Naive thymus-derived CD4-positive, alpha-beta T cell (primary cell): ENCODE data around the gene SLC4A1AP. TPM values are rescaled to one million over a fixed set of nuclear protein-coding genes. Genes with fewer than 3 reads are reported as not detected.
A peak's percentile ranks its signal among the peaks of the same experiment; 100 is the strongest.

Experiments used
- ATAC-seq: fragments of 150-1000 bp; cut with Tn5 transposase; 2 replicates; pipeline ENCODE4 v1.10.0; 2021; ENCODE audit warnings: mild to moderate bottlenecking, moderate library complexity
- CTCF ChIA-PET: fragments of 350-600 bp; sonication (Branson Sonifier 250); formaldehyde crosslinking; loops from one replicate; lab custom pipeline; 2021; ENCODE audit warnings: antibody characterized with exemption; lab: Charles Lee
- POLR2A ChIA-PET: fragments of 350-600 bp; sonication (Branson Sonifier 250); formaldehyde crosslinking; loops from one replicate; lab custom pipeline; 2021; ENCODE audit warnings: antibody characterized with exemption, inconsistent platforms; lab: Charles Lee
- DNase-seq, 9 donors: peaks; one replicate each; pipeline versions ENCODE4 v3.0.0 to v3.0.0-alpha.2; 2020 to 2022; ENCODE audit warnings: mixed read lengths in 1 of 9
- H3K27ac ChIP-seq: one replicate; pipeline ENCODE4 v1.7.0; 2013; ENCODE audit warnings: mild to moderate bottlenecking, low read depth, low read length, moderate library complexity
- H3K27me3 ChIP-seq, 2 donors: one replicate each; pipeline ENCODE4 v1.7.0; 2013; ENCODE audit warnings: low read length in 2 of 2, mild to moderate bottlenecking in 2 of 2, moderate library complexity in 2 of 2; ENCODE audit not compliant: control insufficient read depth in 2 of 2, insufficient read depth in 2 of 2
- H3K36me3 ChIP-seq, 3 experiments: 1 replicate in 2 of 3; 2 replicates in 1 of 3; pipeline ENCODE4 v1.7.0; 2013; ENCODE audit warnings: low read length in 3 of 3, mild to moderate bottlenecking in 3 of 3, moderate library complexity in 1 of 3; ENCODE audit not compliant: insufficient read depth in 3 of 3, control insufficient read depth in 2 of 3
- H3K4me1 ChIP-seq, 2 donors: one replicate each; pipeline ENCODE4 v1.7.0; 2013; ENCODE audit warnings: low read length in 2 of 2, mild to moderate bottlenecking in 2 of 2, moderate library complexity in 1 of 2; ENCODE audit not compliant: control insufficient read depth in 2 of 2, insufficient read depth in 2 of 2
- H3K4me3 ChIP-seq: 2 replicates; pipeline ENCODE4 v1.7.0; 2013; ENCODE audit warnings: mild to moderate bottlenecking, low read length
- H3K9me3 ChIP-seq, 3 experiments: 1 replicate in 2 of 3; 2 replicates in 1 of 3; pipeline ENCODE4 v1.7.0; 2013; ENCODE audit warnings: low read length in 3 of 3; ENCODE audit not compliant: control insufficient read depth in 2 of 3
- H3K27ac Mint-ChIP-seq, 9 donors: one replicate each; pipeline ENCODE4 v1.8.0; 2020 to 2022; ENCODE audit warnings: mixed read lengths in 9 of 9, mild to moderate bottlenecking in 8 of 9, moderate library complexity in 5 of 9, inconsistent platforms in 2 of 9
- H3K27me3 Mint-ChIP-seq, 5 donors: one replicate each; pipeline ENCODE4 v1.8.0; 2021 to 2022; ENCODE audit warnings: mixed read lengths in 5 of 5, mild to moderate bottlenecking in 1 of 5
- H3K36me3 Mint-ChIP-seq, 5 donors: one replicate each; pipeline ENCODE4 v1.8.0; 2020 to 2022; ENCODE audit warnings: mixed read lengths in 5 of 5, mild to moderate bottlenecking in 3 of 5, inconsistent platforms in 1 of 5
- H3K4me1 Mint-ChIP-seq, 7 donors: one replicate each; pipeline ENCODE4 v1.8.0; 2020 to 2022; ENCODE audit warnings: mixed read lengths in 7 of 7, mild to moderate bottlenecking in 3 of 7, inconsistent platforms in 1 of 7
- H3K4me3 Mint-ChIP-seq, 10 donors: one replicate each; pipeline ENCODE4 v1.8.0; 2020 to 2022; ENCODE audit warnings: mild to moderate bottlenecking in 10 of 10, mixed read lengths in 10 of 10, moderate library complexity in 6 of 10, inconsistent platforms in 2 of 10
- H3K9me3 Mint-ChIP-seq, 11 donors: one replicate each; pipeline ENCODE4 v1.8.0; 2020 to 2022; ENCODE audit warnings: mixed read lengths in 11 of 11, mild to moderate bottlenecking in 4 of 11, inconsistent platforms in 1 of 11, moderate library complexity in 1 of 11
- intact Hi-C, 2 donors: fragments of 100-400 bp; cut with micrococcal nuclease; formaldehyde crosslinking; loops; one replicate each; pipeline ENCODE4 v1.15.1; 2023
- polyA plus RNA-seq, 2 donors: library from polyadenylated mRNA; unstranded; fragments of 300-500 nt; fragmentation: Illumina TruSeq; gene quantifications; one replicate each; pipeline ENCODE4 v1.2.3, GENCODE V29; 2021
- total RNA-seq, 6 experiments: library from RNA in 5 of 6; stranded (reverse) in 5 of 6; gene quantifications; 1 replicate in 5 of 6; 2 replicates in 1 of 6; pipeline ENCODE4 v1.2.3 and lab custom pipeline; 2021 to 2026

SLC4A1AP gene
- total and polyA plus RNA-seq, 7 experiments from 2014 or later: 14.7 to 37.6 (median 24.7) TPM

DNA sequence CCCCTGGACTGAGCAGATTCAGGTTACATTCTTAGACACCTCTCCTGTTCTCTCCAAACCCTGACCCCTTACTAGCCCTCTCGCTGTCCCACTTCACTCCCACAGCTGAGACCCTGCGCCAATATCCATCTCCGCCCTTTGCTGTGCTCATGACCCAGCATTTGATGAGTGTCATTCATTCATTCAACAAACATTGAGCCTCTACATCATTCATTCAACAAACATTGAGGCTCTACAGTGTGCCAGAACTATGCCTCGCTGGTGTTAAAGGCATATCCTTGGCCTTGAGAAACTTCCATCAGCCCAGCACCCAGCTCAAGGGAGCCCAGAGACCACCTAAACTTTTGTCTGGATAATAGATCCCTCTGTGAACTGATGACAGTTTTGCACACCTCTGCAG lies 65.9 kb downstream of the SLC4A1AP start:
- ATAC-seq (no peak), DNase-seq (no peak)
- H3K9me3 ChIP-seq: no peaks in the 10 kb centered on the region
- no peaks in the 10 kb centered on the region for H3K27me3 ChIP-seq
- intact Hi-C loops: no loop called here
- Mint-ChIP-seq H3K9me3 (no peaks in the 10 kb centered on the region), H3K27me3 (no peaks in the 10 kb centered on the region), H3K4me1 (peaks cover 5 to 24% (median 18%) of the 10 kb centered on the region in 7 donors), H3K4me3 (peak overlapping the region in 1 of 10 donors; percentile 19), H3K36me3 (peaks cover 0 to 1% (median 0%) of the 10 kb centered on the region in 5 donors), H3K27ac (peak overlapping the region in 2 of 9 donors; percentile 14 to 74)
- H3K36me3 ChIP-seq: no peaks in the 10 kb centered on the region
- CTCF ChIA-PET: no interaction called here
- H3K4me3 ChIP-seq: no peak overlapping the region
- POLR2A ChIA-PET: no interaction called here
- no peak overlapping the region for H3K27ac ChIP-seq
- no peaks in the 10 kb centered on the region for H3K4me1 ChIP-seq

GRCh38 chr2:27730261-27730662 lies 66.6 kb downstream of the SLC4A1AP start:
- H3K9me3 Mint-ChIP-seq: no peaks in the 10 kb centered on the region
- no peak overlapping the region for H3K27ac ChIP-seq
- H3K27me3 ChIP-seq: no peaks in the 10 kb centered on the region
- no peak overlapping the region for H3K4me3 ChIP-seq
- H3K4me3 Mint-ChIP-seq: no peak overlapping the region
- H3K4me1 ChIP-seq: peaks cover 0 to 3% of the 10 kb centered on the region in 2 donors
- no peaks in the 10 kb centered on the region for H3K27me3 Mint-ChIP-seq
- DNase-seq (no peak), ATAC-seq (no peak)
- intact Hi-C loops: no loop called here
- H3K36me3 Mint-ChIP-seq: peaks cover 0 to 1% (median 0%) of the 10 kb centered on the region in 5 donors
- H3K9me3 ChIP-seq: no peaks in the 10 kb centered on the region
- ChIA-PET POLR2A (no interaction called here), CTCF (no interaction called here)
- H3K36me3 ChIP-seq: no peaks in the 10 kb centered on the region
- peaks cover 11 to 31% (median 22%) of the 10 kb centered on the region in 7 donors for H3K4me1 Mint-ChIP-seq
- H3K27ac Mint-ChIP-seq: no peak overlapping the region

DNA sequence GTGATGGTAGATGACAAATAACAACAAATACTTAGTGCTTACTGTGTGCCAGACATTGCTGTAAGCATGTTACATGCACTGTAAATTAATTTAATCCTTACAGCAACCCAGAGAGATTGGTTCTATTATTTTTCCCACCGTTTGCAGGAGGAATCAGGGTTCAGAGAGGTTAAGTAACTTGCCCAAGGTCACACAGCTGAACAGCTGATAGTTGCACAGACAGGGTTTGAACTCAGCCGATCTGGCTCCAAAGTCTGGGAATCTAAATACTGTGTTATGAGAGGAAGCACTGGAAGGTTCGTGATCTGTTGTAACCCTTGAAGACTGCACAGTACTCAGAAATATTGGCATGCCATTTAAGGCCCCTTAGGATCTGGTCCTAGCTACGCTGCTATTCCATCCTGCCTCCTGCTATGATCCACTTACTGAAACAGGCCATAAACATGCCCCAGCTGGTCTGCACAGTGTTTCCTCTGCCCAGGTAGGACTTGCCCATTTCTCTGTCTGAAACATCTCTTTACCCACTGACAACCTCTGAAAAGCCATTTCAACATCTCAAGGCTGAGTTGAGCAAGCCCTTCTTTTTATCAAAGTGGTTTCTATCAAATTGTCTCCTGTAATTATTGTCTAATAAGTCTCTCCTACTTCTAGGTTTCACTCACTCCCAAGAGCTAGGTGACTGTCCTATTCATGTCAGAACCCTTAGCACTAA lies 67.4 kb downstream of the SLC4A1AP start:
- H3K4me3 Mint-ChIP-seq: no peak overlapping the region
- no peaks in the 10 kb centered on the region for H3K27me3 ChIP-seq
- ATAC-seq (no peak), DNase-seq (no peak)
- CTCF ChIA-PET: interaction anchor here (0.6 kb wide), 1 partner anchor 271 kb away, joined by 4 read pairs; no protein-coding TSS in a partner anchor
- intact Hi-C loops: no loop called here
- no peaks in the 10 kb centered on the region for H3K36me3 ChIP-seq
- peaks cover 5 to 8% of the 10 kb centered on the region in 2 donors for H3K4me1 ChIP-seq
- no peak overlapping the region for H3K4me3 ChIP-seq
- no peaks in the 10 kb centered on the region for H3K9me3 ChIP-seq
- peaks cover 11 to 36% (median 25%) of the 10 kb centered on the region in 7 donors for H3K4me1 Mint-ChIP-seq
- H3K27ac Mint-ChIP-seq: peak overlapping the region in 1 of 9 donors; percentile 53
- H3K36me3 Mint-ChIP-seq: peaks cover 0 to 1% (median 0%) of the 10 kb centered on the region in 5 donors
- H3K9me3 Mint-ChIP-seq: no peaks in the 10 kb centered on the region
- no peak overlapping the region for H3K27ac ChIP-seq
- no peaks in the 10 kb centered on the region for H3K27me3 Mint-ChIP-seq
- POLR2A ChIA-PET: no interaction called here

GRCh38 chr2:27734305-27734704 lies 70.6 kb downstream of the SLC4A1AP start:
- Histone ChIP-seq H3K27me3 (no peaks in the 10 kb centered on the region), H3K9me3 (no peaks in the 10 kb centered on the region), H3K4me1 (peaks cover 5 to 15% of the 10 kb centered on the region in 2 donors), H3K4me3 (no peak overlapping the region), H3K36me3 (no peaks in the 10 kb centered on the region), H3K27ac (no peak overlapping the region)
- ChIA-PET CTCF (no interaction called here), POLR2A (no interaction called here)
- peaks cover 0 to 1% (median 0%) of the 10 kb centered on the region in 5 donors for H3K36me3 Mint-ChIP-seq
- H3K9me3 Mint-ChIP-seq: peaks cover 0 to 3% (median 0%) of the 10 kb centered on the region in 11 donors
- H3K27ac Mint-ChIP-seq: peak overlapping the region in 3 of 9 donors; percentile 62 to 75 (median 72)
- ATAC-seq: no peak
- intact Hi-C loops: loop anchor here in 1 of 2 donors (2.0 kb wide), 1 partner anchor 36 kb away; the partner anchor contains the start of gene MRPL33
- no peaks in the 10 kb centered on the region for H3K27me3 Mint-ChIP-seq
- H3K4me1 Mint-ChIP-seq: peaks cover 11 to 30% (median 14%) of the 10 kb centered on the region in 7 donors
- peak overlapping the region in 6 of 10 donors; percentile 46 to 82 (median 74) for H3K4me3 Mint-ChIP-seq
- no peak for DNase-seq

DNA sequence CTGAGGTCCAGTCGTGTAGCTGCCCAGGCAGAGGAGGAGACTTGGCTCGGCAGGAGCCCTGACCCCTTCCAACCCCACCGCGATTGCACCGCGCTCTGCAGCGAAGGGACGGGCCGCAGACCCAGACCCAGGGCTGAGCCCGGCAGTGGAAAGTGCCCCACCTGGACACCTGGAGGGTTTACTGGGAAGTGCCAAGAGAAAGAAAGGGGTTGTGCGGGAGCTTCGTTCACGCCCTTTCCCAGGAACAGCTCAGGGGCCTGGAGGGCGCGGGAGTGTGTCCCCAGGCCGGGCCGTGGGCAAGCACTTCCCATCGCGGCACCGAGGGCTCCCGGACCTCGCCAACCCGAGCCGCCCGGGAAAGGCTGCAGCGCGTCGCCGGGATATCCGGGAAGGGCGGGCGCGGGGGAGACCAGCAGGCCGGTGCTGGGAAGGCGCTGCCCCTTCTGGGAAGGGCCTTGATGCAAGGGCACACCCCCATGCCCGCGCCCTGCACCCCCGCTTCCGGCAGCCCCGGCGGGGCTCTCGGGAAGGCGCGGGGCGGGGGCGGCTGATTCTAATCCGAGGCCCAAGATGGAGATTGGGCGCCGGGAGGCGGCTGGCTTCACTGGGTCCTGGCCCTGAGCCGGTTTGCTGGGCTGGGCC lies 71.7 kb downstream of the SLC4A1AP start:
- CTCF ChIA-PET: interaction anchor here (1.2 kb wide), 1 partner anchor 51 kb away, joined by 4 read pairs; no protein-coding TSS in a partner anchor
- Histone ChIP-seq H3K27ac (peak overlapping the region; percentile 27), H3K36me3 (no peaks in the 10 kb centered on the region), H3K9me3 (no peaks in the 10 kb centered on the region), H3K4me1 (peaks cover 5 to 15% of the 10 kb centered on the region in 2 donors), H3K4me3 (peak overlapping the region; percentile 57), H3K27me3 (no peaks in the 10 kb centered on the region)
- H3K36me3 Mint-ChIP-seq: peaks cover 0 to 1% (median 0%) of the 10 kb centered on the region in 5 donors
- intact Hi-C loops: loop anchor here in 1 of 2 donors (2.0 kb wide), 1 partner anchor 35 kb away; the partner anchor contains the start of gene MRPL33
- H3K27ac Mint-ChIP-seq: peak overlapping the region; percentile 2 to 87 (median 72)
- H3K27me3 Mint-ChIP-seq: no peaks in the 10 kb centered on the region
- peak overlapping the region; percentile 59 to 82 (median 74) for H3K4me3 Mint-ChIP-seq
- peak; percentile 81 for ATAC-seq
- peak; percentile 23 to 71 (median 49) for DNase-seq
- H3K4me1 Mint-ChIP-seq: peaks cover 6 to 25% (median 14%) of the 10 kb centered on the region in 7 donors
- peaks cover 0 to 3% (median 0%) of the 10 kb centered on the region in 11 donors for H3K9me3 Mint-ChIP-seq
- POLR2A ChIA-PET: no interaction called here

GRCh38 chr2:27736031-27736889 lies 72.6 kb downstream of the SLC4A1AP start:
- DNase-seq (no peak), ATAC-seq (peak; percentile 14)
- intact Hi-C loops: no loop called here
- Mint-ChIP-seq H3K4me3 (peak overlapping the region; percentile 56 to 82 (median 73)), H3K27me3 (peaks cover 0 to 1% (median 0%) of the 10 kb centered on the region in 5 donors), H3K4me1 (peaks cover 6 to 25% (median 14%) of the 10 kb centered on the region in 7 donors), H3K27ac (peak overlapping the region in 8 of 9 donors; percentile 36 to 77 (median 71)), H3K36me3 (peaks cover 0 to 1% (median 0%) of the 10 kb centered on the region in 5 donors), H3K9me3 (peaks cover 0 to 3% (median 0%) of the 10 kb centered on the region in 11 donors)
- H3K4me3 ChIP-seq: peak overlapping the region; percentile 57
- H3K27ac ChIP-seq: peak overlapping the region; percentile 27
- CTCF ChIA-PET: interaction anchor here (1.2 kb wide), 1 partner anchor 52 kb away, joined by 4 read pairs; no protein-coding TSS in a partner anchor
- H3K27me3 ChIP-seq: no peaks in the 10 kb centered on the region
- H3K36me3 ChIP-seq: no peaks in the 10 kb centered on the region
- peaks cover 5 to 15% of the 10 kb centered on the region in 2 donors for H3K4me1 ChIP-seq
- POLR2A ChIA-PET: no interaction called here
- no peaks in the 10 kb centered on the region for H3K9me3 ChIP-seq
